ENCODE measurements around the gene WDR7. TPM values are rescaled to one million over a fixed set of nuclear protein-coding genes. Genes with fewer than 3 reads are reported as not detected.

The WDR7 gene
- total RNA-seq, 2 experiments from 2014 or later: 28.8 to 30.5 TPM

DNA sequence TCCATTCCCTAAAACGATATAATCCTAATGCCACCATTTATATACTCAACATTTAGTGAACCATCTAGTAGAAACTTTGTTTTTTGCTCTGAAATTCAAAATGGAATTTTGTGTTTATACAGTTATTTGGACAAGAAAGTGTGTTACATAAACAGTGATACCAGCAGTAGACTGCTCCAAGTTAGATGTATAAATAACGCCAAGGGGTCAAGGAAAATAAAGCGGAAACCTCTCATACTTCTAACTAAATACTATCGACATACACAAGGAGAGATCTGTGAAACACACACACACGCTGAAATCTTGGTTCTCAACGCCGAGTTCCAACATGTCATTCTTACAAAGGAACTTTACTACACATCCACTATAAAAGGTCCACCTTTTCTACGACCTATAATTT is 14.0 kb upstream of the WDR7 start:
- Histone ChIP-seq H3K9me3 (ENCODE audit: control insufficient read depth in 1 of 2, insufficient read depth in 1 of 2, low read length in 2 of 2) (no peaks in the 10 kb centered on the region), H3K27me3 (ENCODE audit: control insufficient read depth in 1 of 2, insufficient read depth in 2 of 2, low read length in 2 of 2) (no peaks in the 10 kb centered on the region), H3K36me3 (ENCODE audit: insufficient read depth, low read length) (peaks cover 3% of the 10 kb centered on the region), H3K4me1 (ENCODE audit: insufficient read depth, low read length) (peaks cover 16% of the 10 kb centered on the region), H3K27ac (ENCODE audit: low read depth in 1 of 2, low read length in 2 of 2) (no peak overlapping the region), H3K4me3 (ENCODE audit: low read length) (peak overlapping the region; percentile 94)
- Mint-ChIP-seq H3K27me3 (no peaks in the 10 kb centered on the region), H3K4me3 (peak overlapping the region; percentile 95), H3K36me3 (ENCODE audit: low read depth) (peaks cover 45% of the 10 kb centered on the region), H3K27ac (peak overlapping the region; percentile 92), H3K4me1 (ENCODE audit: low read depth) (peaks cover 61% of the 10 kb centered on the region), H3K9me3 (no peaks in the 10 kb centered on the region)
- ChIA-PET POLR2A (interaction anchor here (1.2 to 6.8 kb wide), 2 partner anchors 14 to 985 kb away, joined by 3 to 70 read pairs; partner anchors contain the start of gene WDR7), CTCF (interaction anchor here (1.8 kb wide), 1 partner anchor 14 kb away, joined by 6 read pairs; the partner anchor contains the start of gene WDR7)
- DNase-seq (no peak), ATAC-seq (ENCODE audit: poor library complexity) (no peak)
- intact Hi-C loops (cut with DNase I, micrococcal nuclease): loop anchor here in 1 of 2 experiments (5.0 kb wide), 1 partner anchor 985 kb away; the partner anchor contains the start of gene NARS1
- TF ChIP-seq, protein P1, sequence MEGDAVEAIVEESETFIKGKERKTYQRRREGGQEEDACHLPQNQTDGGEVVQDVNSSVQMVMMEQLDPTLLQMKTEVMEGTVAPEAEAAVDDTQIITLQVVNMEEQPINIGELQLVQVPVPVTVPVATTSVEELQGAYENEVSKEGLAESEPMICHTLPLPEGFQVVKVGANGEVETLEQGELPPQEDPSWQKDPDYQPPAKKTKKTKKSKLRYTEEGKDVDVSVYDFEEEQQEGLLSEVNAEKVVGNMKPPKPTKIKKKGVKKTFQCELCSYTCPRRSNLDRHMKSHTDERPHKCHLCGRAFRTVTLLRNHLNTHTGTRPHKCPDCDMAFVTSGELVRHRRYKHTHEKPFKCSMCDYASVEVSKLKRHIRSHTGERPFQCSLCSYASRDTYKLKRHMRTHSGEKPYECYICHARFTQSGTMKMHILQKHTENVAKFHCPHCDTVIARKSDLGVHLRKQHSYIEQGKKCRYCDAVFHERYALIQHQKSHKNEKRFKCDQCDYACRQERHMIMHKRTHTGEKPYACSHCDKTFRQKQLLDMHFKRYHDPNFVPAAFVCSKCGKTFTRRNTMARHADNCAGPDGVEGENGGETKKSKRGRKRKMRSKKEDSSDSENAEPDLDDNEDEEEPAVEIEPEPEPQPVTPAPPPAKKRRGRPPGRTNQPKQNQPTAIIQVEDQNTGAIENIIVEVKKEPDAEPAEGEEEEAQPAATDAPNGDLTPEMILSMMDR (IDR thresholded peaks at IDR 0.05): no peak

DNA sequence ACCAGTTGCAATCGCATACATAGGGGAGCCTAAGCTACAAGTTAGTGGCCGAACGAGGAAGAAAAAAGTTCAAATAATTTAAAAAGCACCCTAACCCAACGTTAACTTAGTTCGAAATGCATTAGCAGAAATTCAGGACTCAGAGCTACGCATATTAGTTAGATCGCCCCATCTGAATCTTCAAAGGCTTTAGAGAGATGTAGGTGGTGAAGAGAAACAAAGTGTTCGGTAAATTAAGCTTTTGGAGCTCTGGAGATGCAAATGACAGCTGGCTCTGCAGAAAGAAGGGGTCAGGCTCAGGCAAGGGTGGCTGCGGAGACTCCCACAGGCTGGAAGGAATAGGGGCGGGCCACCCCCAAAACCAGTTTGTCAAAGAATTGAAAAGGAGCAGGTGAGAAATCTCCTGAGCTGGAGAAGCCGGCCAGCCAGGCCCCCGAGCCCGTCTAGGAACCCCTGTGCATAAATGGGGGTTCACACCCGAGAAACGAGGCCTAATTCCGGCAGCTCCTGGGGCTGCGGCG is 13.4 kb upstream of the WDR7 start:
- Histone ChIP-seq H3K9me3 (ENCODE audit: control insufficient read depth in 1 of 2, insufficient read depth in 1 of 2, low read length in 2 of 2) (no peaks in the 10 kb centered on the region), H3K4me1 (ENCODE audit: insufficient read depth, low read length) (peaks cover 16% of the 10 kb centered on the region), H3K4me3 (ENCODE audit: low read length) (peak overlapping the region; percentile 94), H3K27ac (ENCODE audit: low read depth in 1 of 2, low read length in 2 of 2) (peak overlapping the region; percentile 83 to 91), H3K27me3 (ENCODE audit: control insufficient read depth in 1 of 2, insufficient read depth in 2 of 2, low read length in 2 of 2) (no peaks in the 10 kb centered on the region), H3K36me3 (ENCODE audit: insufficient read depth, low read length) (no peaks in the 10 kb centered on the region)
- peaks cover 39% of the 10 kb centered on the region for H3K36me3 Mint-ChIP-seq (ENCODE audit: low read depth)
- CTCF ChIA-PET: interaction anchor here (1.4 to 1.8 kb wide), 2 partner anchors 13 to 15 kb away, joined by 3 to 6 read pairs; partner anchors contain the start of gene WDR7
- peak in 4 of 14 experiments; percentile 13 to 39 (median 16) for DNase-seq
- TF ChIP-seq, protein P1 (IDR thresholded peaks at IDR 0.05): no peak
- POLR2A ChIA-PET: interaction anchor here (1.2 to 6.8 kb wide), 2 partner anchors 14 to 984 kb away, joined by 3 to 70 read pairs; partner anchors contain the start of gene WDR7
- peak overlapping the region; percentile 95 for H3K4me3 Mint-ChIP-seq
- no peak for ATAC-seq (ENCODE audit: poor library complexity)
- H3K9me3 Mint-ChIP-seq: no peaks in the 10 kb centered on the region
- H3K27ac Mint-ChIP-seq: peak overlapping the region; percentile 92
- H3K4me1 Mint-ChIP-seq (ENCODE audit: low read depth): peaks cover 55% of the 10 kb centered on the region
- intact Hi-C loops (cut with DNase I, micrococcal nuclease): loop anchor here (1.0 to 5.0 kb wide), 3 partner anchors 14 to 993 kb away; partner anchors contain the start of genes NARS1 (in 1 of the 2) and WDR7 (in 1 of the 2)
- no peaks in the 10 kb centered on the region for H3K27me3 Mint-ChIP-seq

DNA sequence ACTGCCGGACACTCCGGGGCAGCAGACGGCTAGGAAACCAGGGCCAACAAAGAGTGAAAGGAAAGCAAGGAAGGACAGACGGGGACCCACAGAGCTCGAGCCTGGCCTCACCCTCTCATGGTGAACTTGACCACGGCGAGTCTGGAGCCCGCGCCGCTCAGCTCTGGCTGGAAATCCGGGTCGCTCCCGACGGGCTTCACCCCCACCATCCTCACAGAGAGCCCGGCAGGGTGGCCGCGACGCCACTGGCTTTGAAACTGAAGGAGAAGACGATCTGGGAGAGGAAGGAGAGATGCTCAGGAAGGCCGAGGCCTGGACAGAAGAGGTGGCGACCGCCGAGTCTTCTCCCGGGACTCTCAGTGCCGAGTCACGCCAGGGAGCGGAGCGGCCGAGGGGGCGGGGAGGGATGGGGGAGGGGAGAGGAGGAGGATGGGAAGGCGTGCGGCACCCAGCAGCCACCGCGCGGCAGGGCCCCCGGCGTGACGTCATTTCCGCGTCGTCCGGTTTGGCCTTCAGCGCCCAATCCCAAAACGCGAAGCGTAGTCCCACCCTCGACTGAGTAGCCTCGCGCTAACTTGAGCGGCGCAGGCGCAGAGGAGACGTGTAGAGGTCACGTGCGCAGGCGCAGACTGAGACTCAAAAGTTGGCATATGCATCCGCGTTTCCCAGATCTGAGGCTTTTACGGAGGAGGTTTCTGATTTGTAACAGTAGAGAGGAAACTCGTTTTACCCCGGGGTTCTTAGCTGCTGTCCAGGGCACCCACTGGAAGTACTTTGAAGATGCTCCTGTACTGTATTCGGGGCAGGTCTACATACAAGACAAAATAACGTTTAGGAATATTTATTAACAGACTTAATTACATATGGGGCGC is 12.7 kb upstream of the WDR7 start, which contains the start of gene TXNL1:
TSS of gene TXNL1 (minus strand) at position 361 of the 872 bp plus-strand sequence. CDS start at position 209, 152 bp downstream.
- peak; percentile 97 to 100 (median 99) for DNase-seq
- Histone ChIP-seq H3K4me3 (ENCODE audit: low read length) (peak within 1 kb of the TSS; percentile 94), H3K4me1 (ENCODE audit: insufficient read depth, low read length) (peaks cover 16% of the 10 kb centered on the region), H3K9me3 (ENCODE audit: control insufficient read depth in 1 of 2, insufficient read depth in 1 of 2, low read length in 2 of 2) (no peaks in the 10 kb centered on the region), H3K27ac (ENCODE audit: low read depth in 1 of 2, low read length in 2 of 2) (peak within 1 kb of the TSS; percentile 83 to 91), H3K36me3 (ENCODE audit: insufficient read depth, low read length) (no peaks in the 10 kb centered on the region), H3K27me3 (ENCODE audit: control insufficient read depth in 1 of 2, insufficient read depth in 2 of 2, low read length in 2 of 2) (no peaks in the 10 kb centered on the region)
- Mint-ChIP-seq H3K27me3 (no peaks in the 10 kb centered on the region), H3K4me1 (ENCODE audit: low read depth) (peaks cover 52% of the 10 kb centered on the region), H3K27ac (peak within 1 kb of the TSS; percentile 92), H3K4me3 (peak within 1 kb of the TSS; percentile 95), H3K36me3 (ENCODE audit: low read depth) (peaks cover 40% of the 10 kb centered on the region), H3K9me3 (no peaks in the 10 kb centered on the region)
- ChIA-PET CTCF (interaction anchor here (1.4 to 1.8 kb wide), 2 partner anchors 13 to 15 kb away, joined by 3 to 6 read pairs; partner anchors contain the start of gene WDR7), POLR2A (interaction anchor here (0.6 to 6.8 kb wide), 3 partner anchors 9 to 984 kb away, joined by 3 to 70 read pairs (median 4); partner anchors contain the start of gene WDR7)
- ATAC-seq (ENCODE audit: poor library complexity): peak; percentile 95
- TF ChIP-seq, protein P1 (IDR thresholded peaks at IDR 0.05): no peak
- intact Hi-C loops (cut with DNase I, micrococcal nuclease): loop anchor here (1.0 to 5.0 kb wide), 4 partner anchors 10 to 992 kb away; partner anchors contain the start of genes NARS1 (in 1 of the 2) and WDR7 (in 1 of the 2)
